BJ (cell line): ENCODE data around the gene MAST1. TPM values are rescaled to one million over a fixed set of nuclear protein-coding genes. Genes with fewer than 3 reads are reported as not detected.

Experiments
- CTCF ChIA-PET: fragments of 350-600 bp; formaldehyde crosslinking; extraction: SDS; loops from one replicate; lab custom pipeline; 2021; ENCODE audit warnings: antibody characterized with exemption, inconsistent platforms; lab: Yijun Ruan, JAX
- POLR2A ChIA-PET: fragments of 300-600 bp; sonication (Branson Sonifier 250); formaldehyde crosslinking; extraction: SDS; loops from one replicate; lab custom pipeline; 2021; ENCODE audit warnings: antibody characterized with exemption; lab: Charles Lee
- DNase-seq: peaks from one replicate; pipeline ENCODE4 v3.0.0-alpha.2; 2011; ENCODE audit warnings: low read depth
- H3K27me3 ChIP-seq: 2 replicates; pipeline ENCODE4 v1.6.0; 2011; ENCODE audit warnings: low read length; ENCODE audit not compliant: control insufficient read depth, insufficient read depth
- H3K36me3 ChIP-seq: 2 replicates; pipeline ENCODE4 v1.5.1; 2011; ENCODE audit warnings: low read length; ENCODE audit not compliant: control insufficient read depth, insufficient read depth
- H3K4me3 ChIP-seq: 2 replicates; pipeline ENCODE4 v1.5.1; 2011; ENCODE audit warnings: low read depth, mild to moderate bottlenecking, control low read depth, low read length
- polyA plus RNA-seq: library from polyadenylated mRNA; depleted of rRNA; stranded (reverse); fragments of >200 nt; gene quantifications from 2 replicates; pipeline ENCODE4 v1.2.3, GENCODE V29; 2011
- TF ChIP-seq, protein P1 (sequence below): IDR thresholded peaks from 2 replicates; pipeline ENCODE4 v1.5.1; 2011; ENCODE audit warnings: low read depth, mild to moderate bottlenecking, control low read depth, inconsistent platforms, low read length, moderate library complexity; ENCODE audit not compliant: insufficient read depth

MAST1 gene
- polyA plus RNA-seq, 1 experiment: 0.25 TPM

DNA sequence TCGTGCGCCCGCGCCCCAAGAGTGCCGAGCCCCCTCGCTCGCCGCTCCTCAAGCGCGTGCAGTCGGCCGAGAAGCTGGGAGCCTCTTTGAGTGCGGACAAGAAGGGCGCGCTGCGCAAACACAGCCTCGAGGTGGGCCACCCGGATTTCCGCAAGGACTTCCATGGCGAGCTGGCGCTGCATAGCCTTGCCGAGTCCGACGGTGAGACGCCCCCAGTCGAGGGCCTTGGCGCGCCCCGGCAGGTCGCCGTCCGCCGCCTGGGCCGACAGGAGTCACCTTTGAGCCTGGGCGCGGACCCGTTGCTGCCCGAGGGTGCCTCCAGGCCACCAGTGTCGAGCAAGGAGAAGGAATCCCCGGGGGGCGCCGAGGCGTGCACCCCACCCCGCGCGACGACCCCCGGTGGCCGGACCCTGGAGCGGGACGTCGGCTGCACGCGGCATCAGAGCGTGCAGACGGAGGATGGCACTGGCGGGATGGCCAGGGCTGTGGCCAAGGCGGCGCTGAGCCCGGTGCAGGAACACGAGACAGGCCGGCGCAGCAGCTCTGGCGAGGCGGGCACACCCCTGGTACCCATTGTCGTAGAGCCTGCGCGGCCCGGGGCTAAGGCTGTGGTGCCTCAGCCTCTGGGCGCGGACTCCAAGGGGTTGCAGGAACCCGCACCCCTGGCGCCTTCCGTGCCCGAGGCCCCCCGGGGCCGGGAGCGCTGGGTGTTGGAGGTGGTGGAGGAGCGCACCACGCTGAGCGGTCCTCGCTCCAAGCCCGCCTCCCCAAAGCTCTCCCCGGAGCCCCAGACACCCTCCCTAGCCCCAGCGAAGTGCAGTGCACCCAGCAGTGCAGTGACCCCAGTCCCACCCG lies 35.8 kb downstream of the MAST1 start:
- POLR2A ChIA-PET: no interaction called here
- Histone ChIP-seq H3K27me3 (no peaks in the 10 kb centered on the region), H3K4me3 (no peak overlapping the region), H3K36me3 (peaks cover 4% of the 10 kb centered on the region; the same call in 1 of the 2 replicates)
- no peak for DNase-seq
- TF ChIP-seq, protein P1, sequence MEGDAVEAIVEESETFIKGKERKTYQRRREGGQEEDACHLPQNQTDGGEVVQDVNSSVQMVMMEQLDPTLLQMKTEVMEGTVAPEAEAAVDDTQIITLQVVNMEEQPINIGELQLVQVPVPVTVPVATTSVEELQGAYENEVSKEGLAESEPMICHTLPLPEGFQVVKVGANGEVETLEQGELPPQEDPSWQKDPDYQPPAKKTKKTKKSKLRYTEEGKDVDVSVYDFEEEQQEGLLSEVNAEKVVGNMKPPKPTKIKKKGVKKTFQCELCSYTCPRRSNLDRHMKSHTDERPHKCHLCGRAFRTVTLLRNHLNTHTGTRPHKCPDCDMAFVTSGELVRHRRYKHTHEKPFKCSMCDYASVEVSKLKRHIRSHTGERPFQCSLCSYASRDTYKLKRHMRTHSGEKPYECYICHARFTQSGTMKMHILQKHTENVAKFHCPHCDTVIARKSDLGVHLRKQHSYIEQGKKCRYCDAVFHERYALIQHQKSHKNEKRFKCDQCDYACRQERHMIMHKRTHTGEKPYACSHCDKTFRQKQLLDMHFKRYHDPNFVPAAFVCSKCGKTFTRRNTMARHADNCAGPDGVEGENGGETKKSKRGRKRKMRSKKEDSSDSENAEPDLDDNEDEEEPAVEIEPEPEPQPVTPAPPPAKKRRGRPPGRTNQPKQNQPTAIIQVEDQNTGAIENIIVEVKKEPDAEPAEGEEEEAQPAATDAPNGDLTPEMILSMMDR: no peak
- CTCF ChIA-PET: interaction anchor here (1.2 to 1.6 kb wide), 2 partner anchors 27 to 97 kb away, joined by 3 to 12 read pairs; no protein-coding TSS in a partner anchor

DNA sequence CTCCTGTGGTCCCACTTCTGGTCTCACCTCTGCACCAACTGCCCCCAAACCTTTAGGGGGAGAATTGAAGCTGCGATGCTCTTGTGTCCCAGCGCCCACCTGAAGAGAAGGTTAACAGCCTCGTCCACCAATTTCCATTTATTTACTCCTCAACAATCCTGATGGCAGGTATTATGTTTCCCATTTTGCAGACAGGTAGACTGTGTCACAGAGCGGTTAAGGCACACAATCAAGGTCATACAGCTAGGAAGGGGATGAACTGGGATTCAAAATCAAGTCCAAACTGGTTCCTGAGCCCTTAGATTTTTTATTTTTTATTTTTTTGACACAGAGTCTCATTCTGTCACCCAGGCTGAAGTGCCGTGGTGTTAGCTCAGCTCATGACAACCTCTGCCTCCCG lies 36.8 kb downstream of the MAST1 start:
- CTCF ChIA-PET: interaction anchor here (0.6 to 1.0 kb wide), 2 partner anchors 109 to 200 kb away, joined by 3 to 4 read pairs; no protein-coding TSS in a partner anchor
- POLR2A ChIA-PET: no interaction called here
- DNase-seq: no peak

DNA sequence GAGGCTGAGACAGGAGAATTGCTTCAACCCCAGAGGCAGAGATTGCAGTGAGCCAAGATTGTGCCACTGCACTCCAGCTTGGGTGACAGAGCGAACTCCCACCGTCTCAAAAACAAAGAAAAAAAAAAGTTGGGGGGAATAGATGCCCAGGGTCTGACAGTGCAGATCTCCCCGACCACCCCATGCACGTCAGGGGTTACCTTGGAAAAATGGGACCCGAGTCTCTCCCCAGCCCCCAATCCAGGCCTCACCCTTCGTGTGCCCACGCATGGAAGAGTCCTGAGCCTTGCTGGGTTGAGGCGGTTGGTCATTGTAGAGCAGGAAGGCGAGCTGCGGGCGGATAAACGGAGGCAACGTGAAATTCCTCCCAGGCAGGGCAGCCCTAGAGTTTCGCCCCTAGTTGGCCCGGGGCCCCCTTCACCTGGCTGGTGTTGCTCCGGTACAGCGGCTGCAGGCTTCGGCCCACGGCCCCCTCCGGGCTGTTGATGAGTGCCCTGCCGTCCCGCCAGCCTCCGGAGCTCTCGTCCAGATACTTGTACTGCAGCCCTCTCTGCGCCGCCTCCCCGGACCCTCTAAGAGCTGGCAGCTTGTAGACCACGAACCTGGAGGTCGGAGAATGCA lies 42.3 kb downstream of the MAST1 start:
- no peak for DNase-seq
- peaks cover 4% of the 10 kb centered on the region for H3K27me3 ChIP-seq
- CTCF ChIA-PET: interaction anchor here (0.9 to 1.3 kb wide), 4 partner anchors 34 to 120 kb away, joined by 4 to 5 read pairs (median 4); no protein-coding TSS in a partner anchor
- TF ChIP-seq, protein P1: no peak
- H3K36me3 ChIP-seq: peaks cover 4% of the 10 kb centered on the region; the same call in 1 of the 2 replicates
- H3K4me3 ChIP-seq: peak overlapping the region; percentile 61
- POLR2A ChIA-PET: interaction anchor here (0.7 kb wide), 1 partner anchor 16 kb away, joined by 14 read pairs; no protein-coding TSS in a partner anchor

More for the DNA sequence above, 36.8 kb downstream of the MAST1 start:
- Histone ChIP-seq H3K27me3 (no peaks in the 10 kb centered on the region), H3K4me3 (no peak overlapping the region), H3K36me3 (peaks cover 4% of the 10 kb centered on the region; the same call in 1 of the 2 replicates)
- TF ChIP-seq, protein P1: no peak

DNA sequence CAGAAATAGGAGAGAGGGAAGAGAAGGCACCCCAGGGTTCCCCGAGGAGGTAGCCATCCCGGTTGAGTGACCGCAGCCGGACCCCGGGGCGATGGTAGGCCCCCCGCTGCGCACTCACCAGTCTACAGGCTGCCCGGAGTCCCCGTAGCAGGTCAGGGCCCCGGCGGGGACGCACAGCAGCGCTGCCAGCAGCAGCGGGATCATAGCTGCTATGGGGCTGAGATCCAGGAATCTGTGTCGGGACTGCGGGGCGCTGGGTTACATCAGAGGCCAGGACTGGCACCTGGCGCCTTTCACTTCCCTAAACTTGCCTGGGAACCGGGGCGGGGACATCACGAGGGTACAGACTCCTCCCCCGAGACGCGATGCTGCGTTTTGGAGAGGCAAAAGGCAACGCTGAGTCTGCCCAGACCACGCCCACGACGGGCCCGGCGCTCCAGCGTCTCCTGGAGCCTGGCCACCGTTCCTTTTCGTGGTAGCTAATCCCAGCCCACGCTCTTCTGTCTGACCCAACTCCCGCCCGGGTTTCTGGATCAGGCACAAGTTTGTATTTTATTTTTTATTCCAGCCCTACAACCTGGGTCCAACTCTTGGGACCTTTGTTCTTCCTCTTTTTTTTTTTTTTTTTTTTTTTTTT lies 43.0 kb downstream of the MAST1 start, which contains the start of gene DNASE2:
TSS of gene DNASE2 (minus strand) at position 278 of the 637 bp plus-strand sequence. CDS start at position 204, 74 bp downstream.
- TF ChIP-seq, protein P1: no peak
- peaks cover 4% of the 10 kb centered on the region for H3K27me3 ChIP-seq
- peak; percentile 72 for DNase-seq
- ChIA-PET CTCF (interaction anchor here (0.9 to 1.3 kb wide), 3 partner anchors 84 to 121 kb away, joined by 4 to 5 read pairs (median 4); no protein-coding TSS in a partner anchor), POLR2A (interaction anchor here (0.6 kb wide), 1 partner anchor 10 kb away, joined by 11 read pairs; no protein-coding TSS in a partner anchor)
- H3K4me3 ChIP-seq: peak within 1 kb of the TSS; percentile 61
- peaks cover 4% of the 10 kb centered on the region; the same call in 1 of the 2 replicates for H3K36me3 ChIP-seq
